Stimulated activated CD4-positive, alpha-beta T cell treated with anti-CD3 and anti-CD28 coated beads, Interleukin-1b, Interleukin-23, amount 100 ng/mL, for 48 hours (primary cell): ENCODE results near the gene PHC2.

Experiments
- DNase-seq: peaks from one replicate; pipeline ENCODE4 v3.0.0-alpha.2; 2020

Gene PHC2

DNA sequence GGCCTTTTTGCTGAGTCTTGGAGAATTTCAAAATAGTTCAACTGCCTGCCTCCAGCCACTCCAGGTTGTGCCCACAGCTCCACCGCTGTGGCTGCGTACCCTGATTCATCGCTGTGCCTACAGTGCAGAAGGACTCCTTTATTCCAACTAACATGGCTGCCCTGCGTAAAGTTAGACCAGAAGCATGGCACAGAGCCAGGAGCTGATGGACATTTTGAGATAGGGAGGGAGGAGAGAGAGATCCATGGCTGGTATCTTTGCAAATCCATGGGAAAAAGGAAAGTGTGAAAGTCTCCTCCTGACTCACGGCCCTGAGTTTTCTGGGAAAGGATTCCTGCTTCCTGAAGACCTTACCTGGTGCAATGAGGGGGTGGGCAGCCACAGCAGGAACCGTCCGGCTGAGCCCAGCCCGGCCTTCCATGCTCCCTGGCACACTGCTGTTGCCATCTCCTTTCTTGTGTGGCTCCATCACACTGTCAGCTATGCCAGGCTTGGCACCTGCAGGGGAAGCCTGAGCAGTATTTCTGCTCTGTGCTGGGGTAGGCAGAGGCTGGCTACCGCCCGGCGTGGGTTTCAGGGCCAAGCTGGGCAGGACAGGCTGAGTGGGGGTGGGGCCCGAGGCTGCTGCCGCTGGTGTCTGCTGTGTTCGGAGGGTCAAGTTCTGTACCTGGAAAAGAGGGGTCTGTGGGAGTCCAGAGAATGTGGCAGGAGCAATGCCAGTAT is 64.0 kb downstream of the PHC2 start:
- no peak for DNase-seq

DNA sequence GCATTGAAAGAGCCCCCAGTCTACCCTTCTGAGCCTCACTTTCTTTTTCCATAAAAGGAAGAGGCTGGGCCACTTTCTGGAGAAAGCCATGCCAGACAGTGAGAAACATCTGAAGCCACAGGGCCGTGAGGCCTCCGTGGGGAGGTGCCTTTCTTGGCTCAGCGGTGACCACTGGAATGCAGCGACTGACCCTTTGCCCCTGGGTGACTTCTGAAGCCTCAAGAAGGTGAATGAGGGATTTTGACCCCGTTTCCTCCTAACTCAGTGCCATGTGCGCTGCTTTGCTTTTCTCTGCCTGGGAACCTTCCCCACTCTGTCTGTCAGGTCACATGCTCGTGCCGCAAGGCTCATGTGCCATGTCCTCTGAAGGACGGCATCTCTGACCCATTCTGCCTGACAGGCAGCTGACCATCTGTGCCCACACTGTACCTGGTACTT is 65.3 kb downstream of the PHC2 start:
- DNase-seq: no peak

DNA sequence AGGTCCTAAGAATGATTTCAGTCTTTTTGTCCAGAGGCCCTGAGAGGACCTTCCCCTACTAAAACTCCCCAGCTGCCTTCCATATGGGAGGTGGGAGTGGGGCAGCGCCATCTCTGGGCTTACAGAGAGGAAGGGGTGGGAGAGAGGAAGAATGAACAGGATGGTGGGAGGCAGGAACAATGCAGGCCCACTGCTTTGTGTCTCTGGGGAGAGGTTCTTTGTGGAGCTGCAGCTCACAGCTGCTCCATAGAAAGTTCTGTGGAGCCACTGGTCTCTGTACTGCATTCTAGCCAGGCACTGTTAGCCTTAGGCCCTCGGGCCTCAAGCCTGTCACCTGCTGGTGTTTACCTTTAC is 66.4 kb downstream of the PHC2 start:
- no peak for DNase-seq

DNA sequence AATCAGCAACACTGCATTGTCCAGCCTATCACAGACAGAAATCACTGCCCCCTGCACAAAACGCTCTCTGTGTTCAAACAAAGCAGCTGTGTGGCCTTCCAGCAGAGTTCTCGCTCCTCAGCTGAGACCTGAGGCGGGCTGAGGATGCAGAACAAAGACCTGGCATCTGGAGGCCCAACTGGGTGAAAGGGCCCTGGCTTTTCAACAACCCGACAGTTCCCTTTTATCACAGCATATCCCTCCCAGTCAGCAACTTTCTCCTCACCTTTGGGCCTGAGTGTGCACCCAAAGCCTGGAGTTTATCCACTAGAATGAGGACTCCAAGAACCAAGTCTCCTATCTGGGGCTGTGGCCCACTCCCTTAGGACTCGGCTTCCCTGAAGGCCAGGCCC is 67.4 kb downstream of the PHC2 start:
- DNase-seq: no peak

DNA sequence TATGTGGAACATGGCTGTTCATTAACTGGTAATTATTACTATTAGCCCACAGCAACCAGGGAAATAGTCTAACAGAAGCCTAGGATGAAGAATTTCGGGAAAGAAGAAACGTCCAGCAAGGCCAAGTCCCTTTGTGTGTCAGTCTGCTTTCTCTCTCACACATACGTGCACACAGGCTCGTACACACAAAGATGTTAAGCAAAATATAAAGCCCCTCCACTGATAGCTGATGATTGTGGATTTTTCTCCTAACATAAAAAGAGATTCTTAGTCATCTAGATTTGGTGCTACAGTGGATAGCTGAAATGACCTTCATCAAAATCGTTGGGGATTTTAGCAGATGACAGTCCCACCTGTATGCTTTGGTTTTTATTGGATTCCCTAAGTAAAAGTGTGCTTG is 67.9 kb downstream of the PHC2 start:
- no peak for DNase-seq

DNA sequence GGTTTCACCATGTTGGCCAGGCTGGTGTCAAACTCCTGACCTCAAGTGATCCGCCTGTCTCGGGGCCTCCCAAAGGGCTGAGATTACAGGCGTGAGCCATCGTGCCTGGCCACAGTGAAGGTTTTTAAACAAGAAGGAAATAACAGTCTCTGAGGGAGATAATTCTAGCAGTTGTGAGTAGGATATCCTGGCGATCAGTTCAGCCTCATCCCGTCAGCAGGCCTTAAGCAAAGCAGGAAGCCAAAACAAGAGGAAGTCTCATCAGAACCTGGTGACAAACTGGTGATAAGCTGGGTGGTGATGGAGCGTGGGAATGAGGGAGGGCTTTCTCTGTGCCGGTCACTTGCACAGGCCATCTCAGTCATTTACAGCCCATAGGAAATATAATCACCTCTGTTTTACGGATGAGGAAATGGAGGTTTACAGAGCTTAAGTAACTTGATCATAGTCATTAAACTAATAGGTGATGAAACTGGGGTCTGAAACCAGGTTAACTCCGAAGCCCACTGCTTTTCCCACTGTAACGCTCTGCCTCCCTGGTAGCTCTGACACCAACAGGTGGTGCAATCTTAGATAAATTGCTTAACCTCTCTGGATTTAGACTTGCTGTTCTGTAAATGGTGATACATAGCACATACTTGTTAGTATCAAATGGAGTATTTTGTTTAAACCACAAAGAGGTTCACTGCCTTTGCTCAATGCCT is 69.2 kb downstream of the PHC2 start:
- DNase-seq: no peak

DNA sequence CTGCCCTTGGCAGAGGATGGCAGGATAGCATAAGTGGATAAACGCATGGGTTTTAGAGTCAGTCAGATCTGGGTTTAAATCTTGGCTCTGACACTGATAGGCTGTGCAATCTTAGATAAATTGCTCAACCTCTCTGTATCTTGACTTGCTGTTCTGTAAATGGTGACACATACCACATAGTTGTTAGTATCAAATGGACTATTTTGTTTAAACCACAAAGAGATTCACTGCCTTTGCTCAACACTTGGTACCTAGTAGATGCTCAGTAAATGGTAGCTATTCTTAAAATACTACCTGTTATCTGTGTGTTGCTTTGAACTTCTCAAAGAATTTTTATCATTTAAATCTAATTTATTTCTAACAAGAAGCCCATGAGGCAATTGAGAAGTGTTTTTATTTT is 70.5 kb downstream of the PHC2 start:
- no peak for DNase-seq

DNA sequence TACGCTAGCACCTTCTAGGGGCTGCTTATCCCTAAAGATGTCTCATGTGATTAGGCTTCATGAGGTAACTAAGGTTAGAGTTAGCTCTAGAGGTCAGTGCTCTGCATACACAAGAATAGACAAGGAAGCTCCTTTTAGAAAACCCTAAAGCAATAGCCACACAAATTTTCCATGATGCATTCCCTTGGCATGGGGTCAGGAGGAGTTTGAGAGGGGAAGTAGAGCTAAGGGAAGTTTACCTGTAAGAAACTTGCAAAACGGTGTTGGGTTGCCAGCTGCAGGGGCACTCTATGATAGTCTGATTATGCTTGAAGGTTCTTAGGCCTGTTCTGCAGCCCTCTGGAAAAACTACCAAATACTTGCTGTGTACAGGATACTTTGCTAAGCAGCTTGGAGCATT is 71.0 kb downstream of the PHC2 start:
- DNase-seq: no peak

DNA sequence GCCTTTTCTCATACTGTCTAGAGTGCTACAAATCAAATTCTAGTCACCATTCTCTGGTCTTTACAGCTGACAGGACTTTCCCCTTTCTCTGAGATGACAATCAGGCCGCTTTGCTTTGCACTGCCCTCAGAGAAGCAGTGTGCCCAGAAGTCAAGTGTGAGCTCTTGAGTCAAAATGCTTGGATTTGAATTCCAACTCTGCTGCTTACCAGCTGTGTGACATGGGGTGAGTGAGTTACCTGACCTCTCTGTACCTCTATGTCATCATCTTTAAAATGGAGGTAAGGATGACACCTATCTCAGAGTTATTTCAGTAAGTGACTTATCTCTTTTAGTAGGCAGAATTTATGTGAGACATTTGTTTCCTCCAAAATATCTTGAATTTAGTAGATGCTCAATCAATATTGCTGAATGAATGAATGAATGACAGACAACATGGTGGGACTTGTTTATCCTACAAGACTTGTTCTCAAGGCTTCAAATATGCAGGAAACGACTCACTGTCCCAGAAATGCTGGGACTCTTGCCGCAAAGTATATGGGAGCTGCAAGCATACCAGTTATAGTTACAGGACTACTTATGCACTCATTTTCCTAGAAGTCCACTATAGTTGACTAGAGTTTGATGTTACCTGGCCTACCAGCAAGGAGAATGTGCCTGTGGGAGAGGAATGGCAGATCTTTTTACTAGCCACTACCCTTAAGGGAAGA is 71.9 kb downstream of the PHC2 start:
- DNase-seq: no peak

DNA sequence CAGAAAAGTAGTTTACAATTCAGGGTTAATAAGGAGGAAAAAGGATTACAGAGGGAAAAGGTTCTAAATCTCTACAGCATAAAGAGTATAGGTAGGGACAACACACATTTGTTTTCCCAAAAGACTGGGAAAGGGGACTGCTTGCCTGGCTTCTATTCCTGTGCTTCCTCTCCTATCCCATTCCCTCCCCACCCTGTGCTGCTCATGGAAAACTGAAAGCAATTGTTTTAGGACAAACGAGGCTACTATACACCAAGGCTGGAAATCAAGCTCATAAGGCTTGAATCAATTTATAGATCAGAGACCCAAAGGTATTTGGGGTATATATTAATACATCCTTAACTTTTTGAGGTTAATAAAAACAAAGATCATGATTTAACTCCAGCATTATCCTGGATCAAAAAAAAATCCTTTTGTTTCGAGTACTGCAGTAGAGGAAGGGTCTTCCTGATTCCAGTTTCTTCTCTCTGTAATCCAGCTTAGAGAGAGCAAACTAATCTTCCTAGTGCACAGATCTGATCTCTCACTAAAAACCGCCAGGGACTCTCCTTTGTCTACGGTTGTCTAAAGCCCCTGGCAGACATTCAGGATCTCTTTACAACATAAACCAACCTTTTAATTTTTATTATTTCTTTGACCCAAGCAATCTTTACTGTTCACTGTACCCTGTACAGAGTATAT is 72.6 kb downstream of the PHC2 start:
- DNase-seq: no peak

DNA sequence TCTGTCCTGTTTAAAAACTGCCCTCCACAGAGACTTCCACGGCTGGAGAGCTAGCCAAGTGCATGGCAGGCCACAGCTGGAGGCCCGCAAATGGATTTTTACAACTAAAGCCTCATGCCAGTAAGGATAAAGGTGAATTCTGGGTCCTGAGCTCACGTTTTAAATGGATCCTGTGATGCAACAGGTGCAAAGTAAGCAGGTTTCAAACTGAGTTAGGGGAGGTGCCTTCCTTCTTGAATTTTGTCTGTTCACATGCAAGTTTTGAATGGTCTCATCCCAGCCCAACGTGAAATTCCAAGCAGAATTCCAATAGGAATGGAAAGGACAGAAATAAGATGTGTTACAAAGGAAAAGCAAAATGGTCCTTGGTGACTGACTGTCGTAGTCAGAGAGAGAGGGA is 73.8 kb downstream of the PHC2 start:
- DNase-seq: no peak

DNA sequence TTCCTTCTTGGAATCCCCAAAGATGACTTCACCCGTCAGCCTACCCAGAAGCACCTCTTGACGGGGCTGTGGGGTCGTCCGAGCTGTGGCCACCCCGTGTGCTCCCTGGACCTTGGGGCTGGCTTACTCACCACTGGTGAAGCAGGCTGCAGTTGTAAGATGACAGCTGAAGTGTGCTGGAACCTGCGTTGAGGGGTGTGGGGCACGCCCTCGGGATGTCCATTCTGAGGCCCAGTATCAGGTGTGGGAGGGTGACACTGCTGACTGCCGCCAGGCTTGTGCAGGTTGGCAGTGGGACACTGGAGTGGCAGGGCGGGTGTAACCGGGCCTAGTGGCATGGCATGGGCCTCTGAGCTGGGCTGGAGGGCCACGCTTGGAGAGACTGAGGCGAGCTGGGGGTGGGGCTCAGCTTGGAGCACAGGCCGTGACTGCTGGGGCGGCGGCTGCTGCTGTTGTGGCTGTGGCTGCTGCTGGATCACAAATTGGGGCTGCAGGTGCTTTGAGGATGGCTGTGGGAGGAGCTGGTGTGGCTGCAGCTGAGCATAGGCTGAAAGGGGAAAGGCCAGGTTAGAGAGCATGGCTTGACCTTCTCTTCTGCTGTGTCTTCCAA is 76.1 kb downstream of the PHC2 start:
- no peak for DNase-seq

DNA sequence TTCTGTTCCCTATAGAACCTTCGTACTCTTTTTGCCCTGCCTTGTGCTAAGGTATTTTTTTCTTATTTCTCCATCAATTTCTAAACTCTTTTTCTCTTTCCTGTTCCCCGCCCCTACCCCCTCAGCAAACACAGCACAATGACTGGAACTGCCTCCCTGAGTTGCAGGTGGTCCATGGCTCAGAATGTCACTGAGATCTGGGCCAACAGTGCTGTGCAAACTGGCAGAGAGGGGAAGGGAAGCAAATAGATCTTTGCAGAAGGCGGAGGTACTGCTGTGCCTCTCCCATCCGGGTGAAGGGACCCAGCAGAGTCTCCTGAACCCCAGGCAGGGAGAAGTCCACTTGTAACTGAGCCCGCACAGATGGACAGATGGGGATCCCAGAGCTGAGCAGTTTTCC is 77.4 kb downstream of the PHC2 start:
- DNase-seq: no peak

DNA sequence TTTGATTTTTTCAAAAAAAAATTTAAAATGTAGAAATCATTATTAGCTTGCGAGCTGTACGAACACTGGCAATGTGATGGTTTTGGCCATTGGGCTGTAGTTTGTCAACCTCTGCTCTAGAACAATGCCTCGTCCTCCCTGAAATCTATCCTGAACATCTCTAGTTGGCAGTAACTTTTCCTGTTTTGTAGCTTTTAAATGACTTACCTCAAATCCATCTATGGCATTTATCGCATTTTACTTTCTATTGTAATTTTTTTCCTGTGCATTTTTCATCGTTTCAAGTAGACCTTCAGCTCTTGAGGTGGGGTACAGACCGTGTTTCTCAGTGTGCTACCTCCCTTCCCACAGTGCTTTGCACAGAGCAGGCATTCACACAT is 79.6 kb downstream of the PHC2 start:
- DNase-seq: no peak

DNA sequence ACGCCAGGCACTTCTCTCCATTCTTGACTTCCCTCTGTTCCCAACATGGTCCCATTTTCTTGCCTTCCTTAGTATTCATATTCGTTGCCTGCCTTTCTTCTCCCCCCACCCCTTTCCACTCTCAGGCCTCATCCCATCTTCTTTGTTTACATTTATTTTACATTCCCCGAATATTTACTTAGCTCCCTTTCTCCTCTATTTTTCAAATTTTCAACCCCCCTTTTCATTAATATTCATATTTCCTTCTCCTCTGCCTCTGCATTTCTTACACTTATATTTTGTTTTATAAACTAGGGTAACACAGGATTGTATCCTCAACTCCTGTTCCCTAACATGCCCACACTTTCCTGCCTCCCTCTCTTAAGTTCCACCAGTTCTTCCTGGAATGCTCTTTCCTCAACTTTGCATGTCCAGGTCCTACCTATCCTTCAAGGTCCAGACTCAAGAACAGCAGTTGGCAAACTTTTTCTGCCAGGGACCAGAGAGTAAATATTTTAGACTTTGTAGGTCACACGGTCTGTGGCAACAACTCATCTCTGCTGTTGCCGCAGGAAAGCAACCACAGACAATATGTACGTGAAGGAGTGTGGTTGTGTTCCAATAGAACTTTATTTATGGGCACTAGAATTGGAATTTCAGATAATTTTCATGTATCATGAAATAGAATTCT is 80.1 kb downstream of the PHC2 start:
- no peak for DNase-seq

DNA sequence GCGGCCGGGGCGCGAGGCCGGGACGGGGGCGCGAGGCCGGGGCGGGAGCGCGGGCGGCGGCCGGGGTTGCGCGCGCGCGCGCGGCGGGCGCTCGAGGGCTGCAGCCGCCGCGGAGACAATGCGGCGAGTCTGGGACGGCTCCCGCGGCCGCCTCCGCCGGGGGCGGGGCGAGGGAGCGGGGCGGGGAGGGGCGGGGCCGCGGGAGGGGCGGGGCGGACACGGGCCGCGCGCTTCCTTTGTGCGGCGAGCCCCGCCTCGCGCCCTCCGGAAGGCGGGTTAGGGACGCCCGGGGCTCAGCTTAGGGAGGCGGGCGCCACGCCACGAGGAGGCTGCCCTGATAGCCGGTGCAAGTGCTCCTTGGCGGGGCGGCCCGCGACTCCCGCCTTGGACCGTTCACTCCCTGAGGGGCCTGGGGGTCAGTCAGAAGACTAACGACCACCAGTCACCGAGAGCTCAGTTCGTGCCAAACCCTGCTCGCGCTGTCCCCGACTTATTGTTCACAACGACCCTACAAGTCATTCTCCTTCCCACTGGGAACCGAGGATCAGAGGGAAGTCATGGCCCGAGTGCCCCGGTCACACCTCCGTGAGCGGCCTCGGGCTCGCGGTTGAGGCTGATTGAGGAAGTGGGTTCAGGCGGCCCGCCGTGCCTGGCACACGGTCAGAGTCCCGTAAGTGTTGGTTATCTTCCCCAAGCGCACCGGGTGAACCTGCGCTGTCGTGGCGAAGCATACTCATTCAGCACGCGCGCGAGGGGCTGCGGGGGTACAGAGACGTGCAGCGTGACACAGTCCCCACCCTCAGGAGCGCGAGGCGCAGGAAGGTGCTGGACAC is 80.9 kb downstream of the PHC2 start:
- peak; percentile 76 for DNase-seq

DNA sequence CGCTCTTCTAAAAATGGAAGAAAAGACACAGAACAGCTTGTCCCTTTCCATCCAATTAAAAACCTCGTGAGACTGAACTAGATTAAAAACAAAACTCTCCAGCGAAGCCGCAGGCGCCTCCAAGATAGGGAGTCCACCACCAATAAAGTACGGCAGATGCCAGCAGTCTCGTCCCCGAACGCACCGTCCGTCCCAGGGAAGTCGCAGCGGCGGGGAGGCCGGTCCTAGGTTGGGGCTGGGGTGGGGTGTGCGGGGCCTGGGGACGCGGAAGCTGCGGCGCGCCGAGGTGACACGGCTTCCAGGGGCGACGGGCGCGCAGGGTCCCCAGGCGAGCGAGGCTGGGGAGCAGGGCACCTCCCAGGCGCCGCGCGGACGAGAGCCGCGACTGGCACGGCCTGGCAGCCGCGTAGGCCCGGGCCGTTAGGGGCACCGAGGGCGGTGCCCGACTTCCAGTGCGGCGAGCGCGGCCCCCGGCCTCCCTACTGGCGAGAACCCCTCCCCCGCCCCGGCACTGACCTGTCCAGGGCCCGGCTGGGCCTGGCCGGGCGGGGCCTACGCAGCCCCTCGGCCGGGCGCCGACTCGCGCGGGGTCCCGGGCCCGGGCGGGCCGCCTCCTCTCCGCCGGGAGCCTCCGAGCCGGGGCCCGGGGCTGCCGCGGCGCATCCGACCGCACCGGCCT is 81.7 kb downstream of the PHC2 start:
- peak; percentile 49 for DNase-seq

DNA sequence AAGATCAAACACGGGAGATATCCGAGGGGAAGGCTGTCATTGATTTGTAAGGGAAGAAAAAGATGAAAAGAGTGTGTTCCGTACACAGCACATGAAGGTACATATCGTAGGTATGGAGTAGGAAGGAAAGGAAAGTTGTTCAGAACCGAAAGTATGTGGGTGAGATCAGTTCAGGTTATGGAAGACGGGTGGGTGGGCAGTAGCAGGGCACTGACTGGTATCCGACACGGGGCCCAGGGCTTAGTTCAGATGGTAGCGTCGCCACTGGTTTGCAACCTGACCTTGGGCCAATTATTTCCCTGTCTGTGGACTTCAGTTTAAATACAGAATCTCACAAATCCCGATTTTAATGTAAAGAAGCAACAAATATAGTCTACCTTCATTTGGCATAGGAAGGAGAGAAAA is 82.2 kb downstream of the PHC2 start:
- peak; percentile 25 for DNase-seq

DNA sequence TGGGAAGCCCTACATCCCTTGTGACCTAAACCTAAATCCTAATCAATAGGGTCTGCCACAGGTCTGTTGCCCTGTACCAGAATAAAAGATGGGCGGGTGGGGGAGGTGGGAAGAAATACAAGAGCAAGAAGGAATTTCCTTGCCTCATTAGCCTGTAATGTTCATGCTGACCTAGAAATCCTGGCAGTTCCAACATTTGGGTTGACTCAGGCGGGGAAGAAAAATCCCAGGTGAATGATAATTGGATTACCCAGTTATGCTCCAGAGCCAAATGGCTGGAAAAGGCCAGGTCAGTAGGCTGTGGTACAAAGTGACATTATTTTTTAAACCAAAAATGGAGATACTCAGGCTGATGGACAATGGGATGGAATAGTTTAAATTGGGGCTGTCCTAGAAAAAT is 82.7 kb downstream of the PHC2 start:
- DNase-seq: no peak

DNA sequence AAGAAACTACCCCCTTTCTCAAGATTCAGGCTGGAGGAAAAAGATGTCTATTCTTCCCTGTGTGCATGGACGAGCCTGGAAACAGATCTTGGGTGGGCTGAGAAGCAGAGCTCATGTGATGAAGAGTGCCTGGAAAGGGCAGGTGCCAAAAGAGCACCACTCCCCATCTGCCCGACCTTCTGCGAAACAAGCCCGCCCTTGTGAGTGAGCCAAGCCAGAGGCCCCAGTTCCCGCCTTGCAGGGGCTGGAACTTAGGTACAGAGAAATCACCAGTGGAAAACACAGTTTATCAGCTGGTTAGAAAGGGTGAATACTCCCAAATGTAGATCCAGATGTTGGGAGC is 83.3 kb downstream of the PHC2 start:
- no peak for DNase-seq

DNA sequence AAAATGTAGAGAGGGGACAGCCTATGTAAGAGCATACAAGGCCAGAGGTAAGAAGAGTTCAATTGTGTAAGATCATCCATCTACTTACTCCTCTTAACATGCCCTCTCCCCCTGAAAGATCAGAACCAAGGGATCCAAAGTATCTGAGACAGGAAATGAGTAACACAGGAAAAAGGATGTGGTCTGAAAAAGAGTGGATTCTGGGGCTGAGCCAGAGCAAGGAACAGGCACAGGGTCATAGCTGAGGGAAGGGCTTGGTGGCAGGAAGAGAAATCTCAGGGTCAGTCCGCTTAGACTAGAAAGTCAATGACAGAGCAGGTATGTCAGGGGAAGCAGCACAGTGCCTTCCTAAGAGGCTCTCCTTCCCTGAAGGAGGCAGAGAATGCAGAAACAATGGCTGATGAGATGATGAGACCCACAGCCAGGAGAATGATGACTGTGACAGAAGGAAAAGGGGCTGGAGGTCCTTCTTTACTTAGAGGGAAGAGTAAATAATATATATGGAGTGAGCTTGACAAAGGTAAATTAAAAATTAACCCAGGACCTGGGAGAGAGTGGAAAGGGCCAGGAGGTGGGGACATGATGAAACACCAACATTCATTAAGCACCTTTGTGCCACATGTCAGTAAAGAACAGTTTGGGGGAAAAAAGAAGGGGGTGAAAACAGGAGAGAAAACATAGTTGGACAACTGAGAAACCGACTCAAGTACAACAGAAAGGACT is 83.8 kb downstream of the PHC2 start:
- no peak for DNase-seq
